HEK293 (cell line): ENCODE data around the gene ABCA7.
A peak's percentile ranks its signal among the peaks of the same experiment; 100 is the strongest.

Source experiments
- CTCF ChIA-PET: fragments of 350-600 bp; formaldehyde crosslinking; extraction: SDS; loops from one replicate; lab custom pipeline; 2021; ENCODE audit warnings: antibody characterized with exemption; lab: Yijun Ruan, JAX
- POLR2A ChIA-PET: fragments of 300-600 bp; formaldehyde crosslinking; extraction: SDS; loops from one replicate; lab custom pipeline; 2020; ENCODE audit warnings: antibody characterized with exemption, inconsistent platforms; lab: Yijun Ruan, JAX
- H3K27ac ChIP-seq: fragments of 200-500 bp; sonication (Bioruptor generic); 2 replicates; pipeline ENCODE4 v1.5.1; 2014; ENCODE audit warnings: low read depth, low read length, control low read depth, inconsistent platforms; ENCODE audit errors: extremely low read depth
- H3K36me3 ChIP-seq, 2 experiments: fragments of 200-500 bp in 1 of 2; sonication (Bioruptor generic) in 1 of 2; 1 replicate in 1 of 2; 2 replicates in 1 of 2; pipeline ENCODE4 v1.5.1; 2014 to 2017; ENCODE audit warnings: inconsistent platforms in 2 of 2, low read length in 2 of 2; ENCODE audit not compliant: control insufficient read depth in 2 of 2, insufficient read depth in 1 of 2
- H3K4me1 ChIP-seq: fragments of 200-500 bp; sonication (Bioruptor generic); 2 replicates; pipeline ENCODE4 v1.5.1; 2014; ENCODE audit warnings: mild to moderate bottlenecking, low read length, inconsistent platforms; ENCODE audit not compliant: control insufficient read depth, insufficient read depth
- H3K4me3 ChIP-seq: 2 replicates; pipeline ENCODE4 v1.5.1; 2011; ENCODE audit warnings: low read depth, mild to moderate bottlenecking, control low read depth, low read length, moderate library complexity
- H3K9me3 ChIP-seq: fragments of 200-500 bp; sonication (Bioruptor generic); 2 replicates; pipeline ENCODE4 v1.5.1; 2014; ENCODE audit warnings: low read depth, low read length, inconsistent platforms; ENCODE audit not compliant: control insufficient read depth, insufficient read depth
- BCL11A ChIP-seq: fragments of 450-650 bp; formaldehyde crosslinking; IDR thresholded peaks from 2 replicates; pipeline ENCODE4 v1.5.1; 2016; ENCODE audit warnings: low read depth, missing biosample characterization, missing genetic modification characterization
- GLIS1 ChIP-seq: fragments of 450-650 bp; formaldehyde crosslinking; IDR thresholded peaks from 2 replicates; pipeline ENCODE4 v1.5.1; 2016; ENCODE audit warnings: missing biosample characterization, missing genetic modification characterization
- GLIS2 ChIP-seq: fragments of 450-650 bp; formaldehyde crosslinking; IDR thresholded peaks from 2 replicates; pipeline ENCODE4 v1.5.1; 2016; ENCODE audit warnings: missing biosample characterization, missing genetic modification characterization
- KLF1 ChIP-seq: fragments of 450-650 bp; formaldehyde crosslinking; IDR thresholded peaks from 2 replicates; pipeline ENCODE4 v1.5.1; 2016; ENCODE audit warnings: missing biosample characterization, missing genetic modification characterization
- KLF8 ChIP-seq: fragments of 450-650 bp; formaldehyde crosslinking; IDR thresholded peaks from 2 replicates; pipeline ENCODE4 v1.5.1; 2016; ENCODE audit warnings: missing biosample characterization, missing genetic modification characterization
- SP3 ChIP-seq: fragments of 450-650 bp; formaldehyde crosslinking; IDR thresholded peaks from 2 replicates; pipeline ENCODE4 v1.5.1; 2016; ENCODE audit warnings: missing biosample characterization, missing genetic modification characterization
- ZFP69B ChIP-seq: fragments of 450-650 bp; formaldehyde crosslinking; IDR thresholded peaks from 2 replicates; pipeline ENCODE4 v1.5.1; 2016; ENCODE audit warnings: missing biosample characterization, missing genetic modification characterization
- ZIC2 ChIP-seq: fragments of 450-650 bp; formaldehyde crosslinking; IDR thresholded peaks from 2 replicates; pipeline ENCODE4 v1.5.1; 2016; ENCODE audit warnings: missing biosample characterization, missing genetic modification characterization
- ZNF19 ChIP-seq: fragments of 450-650 bp; formaldehyde crosslinking; IDR thresholded peaks from 2 replicates; pipeline ENCODE4; 2016; ENCODE audit warnings: missing biosample characterization, missing genetic modification characterization, low read depth
- ZNF239 ChIP-seq: fragments of 450-650 bp; formaldehyde crosslinking; IDR thresholded peaks from 2 replicates; pipeline ENCODE4 v1.5.1; 2016; ENCODE audit warnings: missing biosample characterization, missing genetic modification characterization
- ZNF311 ChIP-seq: fragments of 450-650 bp; formaldehyde crosslinking; IDR thresholded peaks from 2 replicates; pipeline ENCODE4 v1.5.1; 2017; ENCODE audit warnings: missing biosample characterization, missing genetic modification characterization, borderline replicate concordance
- ZNF830 ChIP-seq: fragments of 450-650 bp; IDR thresholded peaks from 2 replicates; pipeline ENCODE4 v1.5.0; 2018; ENCODE audit warnings: missing biosample characterization, missing genetic modification characterization, low read depth, mild to moderate bottlenecking, moderate library complexity
- ZSCAN23 ChIP-seq: fragments of 450-650 bp; formaldehyde crosslinking; IDR thresholded peaks from 2 replicates; pipeline ENCODE4 v1.5.1; 2016; ENCODE audit warnings: missing biosample characterization, missing genetic modification characterization
- TF ChIP-seq, protein P1 (sequence below): fragments of 450-650 bp; formaldehyde crosslinking; IDR thresholded peaks from 2 replicates; pipeline ENCODE4; 2016; ENCODE audit warnings: missing biosample characterization, missing genetic modification characterization
- TF ChIP-seq, protein P2 (sequence below): fragments of 450-650 bp; formaldehyde crosslinking; IDR thresholded peaks from 2 replicates; pipeline ENCODE4 v1.5.1; 2016; ENCODE audit warnings: missing biosample characterization, missing genetic modification characterization, borderline replicate concordance
- TF ChIP-seq, protein P3 (sequence below): fragments of 450-650 bp; formaldehyde crosslinking; IDR thresholded peaks from 2 replicates; pipeline ENCODE4 v1.5.1; 2017; ENCODE audit warnings: missing biosample characterization, missing genetic modification characterization
- TF ChIP-seq, protein P4 (sequence below): fragments of 450-650 bp; formaldehyde crosslinking; IDR thresholded peaks from 2 replicates; pipeline ENCODE4 v1.5.1; 2016; ENCODE audit warnings: missing biosample characterization, missing genetic modification characterization
- TF ChIP-seq, protein P5 (sequence below): fragments of 450-650 bp; formaldehyde crosslinking; IDR thresholded peaks from 2 replicates; pipeline ENCODE4 v1.5.1; 2016; ENCODE audit warnings: missing biosample characterization, missing genetic modification characterization

The ABCA7 gene

DNA sequence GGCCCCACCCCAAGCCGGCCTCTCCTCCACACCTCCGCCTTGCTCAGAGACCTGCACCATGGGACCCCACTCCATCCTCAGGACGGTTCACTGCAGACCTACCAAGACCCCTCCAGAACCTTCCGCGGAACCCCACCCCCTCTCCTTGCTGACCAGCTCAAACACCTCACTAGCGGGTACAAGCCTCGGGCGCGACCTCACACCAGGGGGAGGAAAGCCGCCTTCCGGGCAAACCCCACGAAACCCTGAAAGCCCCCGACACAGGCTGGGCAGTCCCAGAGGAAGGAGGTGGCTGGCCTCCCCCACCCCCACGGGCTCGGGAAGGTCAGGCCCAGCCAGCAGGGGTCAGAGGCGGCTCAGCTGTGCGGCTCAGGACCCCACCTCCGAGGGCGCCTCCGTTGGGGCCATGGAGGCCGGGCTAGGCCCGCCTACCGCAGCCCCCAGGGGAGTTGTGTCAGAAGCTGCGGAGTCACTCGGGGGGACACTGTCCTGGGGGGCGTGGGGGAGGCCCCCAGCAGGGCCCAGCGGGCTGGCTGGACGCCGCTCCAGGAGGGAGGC is 29.8 kb upstream of the ABCA7 start (continued):
- TF ChIP-seq ZIC2 (tag by site-specific recombination) (no peak), ZNF830 (tag by site-specific recombination) (no peak), ZNF311 (no peak), ZNF239 (no peak), GLIS2 (tag by site-specific recombination) (peak; percentile 72), ZSCAN23 (tag by site-specific recombination) (no peak), ZNF19 (tag by site-specific recombination) (no peak), GLIS1 (peak; percentile 81)
- TF ChIP-seq, protein P1, sequence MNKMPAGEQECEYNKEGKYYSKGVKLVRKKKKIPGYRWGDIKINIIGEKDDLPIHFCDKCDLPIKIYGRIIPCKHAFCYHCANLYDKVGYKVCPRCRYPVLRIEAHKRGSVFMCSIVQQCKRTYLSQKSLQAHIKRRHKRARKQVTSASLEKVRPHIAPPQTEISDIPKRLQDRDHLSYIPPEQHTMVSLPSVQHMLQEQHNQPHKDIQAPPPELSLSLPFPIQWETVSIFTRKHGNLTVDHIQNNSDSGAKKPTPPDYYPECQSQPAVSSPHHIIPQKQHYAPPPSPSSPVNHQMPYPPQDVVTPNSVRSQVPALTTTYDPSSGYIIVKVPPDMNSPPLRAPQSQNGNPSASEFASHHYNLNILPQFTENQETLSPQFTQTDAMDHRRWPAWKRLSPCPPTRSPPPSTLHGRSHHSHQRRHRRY (tag by site-specific recombination) = no peak
- TF ChIP-seq, protein P2, sequence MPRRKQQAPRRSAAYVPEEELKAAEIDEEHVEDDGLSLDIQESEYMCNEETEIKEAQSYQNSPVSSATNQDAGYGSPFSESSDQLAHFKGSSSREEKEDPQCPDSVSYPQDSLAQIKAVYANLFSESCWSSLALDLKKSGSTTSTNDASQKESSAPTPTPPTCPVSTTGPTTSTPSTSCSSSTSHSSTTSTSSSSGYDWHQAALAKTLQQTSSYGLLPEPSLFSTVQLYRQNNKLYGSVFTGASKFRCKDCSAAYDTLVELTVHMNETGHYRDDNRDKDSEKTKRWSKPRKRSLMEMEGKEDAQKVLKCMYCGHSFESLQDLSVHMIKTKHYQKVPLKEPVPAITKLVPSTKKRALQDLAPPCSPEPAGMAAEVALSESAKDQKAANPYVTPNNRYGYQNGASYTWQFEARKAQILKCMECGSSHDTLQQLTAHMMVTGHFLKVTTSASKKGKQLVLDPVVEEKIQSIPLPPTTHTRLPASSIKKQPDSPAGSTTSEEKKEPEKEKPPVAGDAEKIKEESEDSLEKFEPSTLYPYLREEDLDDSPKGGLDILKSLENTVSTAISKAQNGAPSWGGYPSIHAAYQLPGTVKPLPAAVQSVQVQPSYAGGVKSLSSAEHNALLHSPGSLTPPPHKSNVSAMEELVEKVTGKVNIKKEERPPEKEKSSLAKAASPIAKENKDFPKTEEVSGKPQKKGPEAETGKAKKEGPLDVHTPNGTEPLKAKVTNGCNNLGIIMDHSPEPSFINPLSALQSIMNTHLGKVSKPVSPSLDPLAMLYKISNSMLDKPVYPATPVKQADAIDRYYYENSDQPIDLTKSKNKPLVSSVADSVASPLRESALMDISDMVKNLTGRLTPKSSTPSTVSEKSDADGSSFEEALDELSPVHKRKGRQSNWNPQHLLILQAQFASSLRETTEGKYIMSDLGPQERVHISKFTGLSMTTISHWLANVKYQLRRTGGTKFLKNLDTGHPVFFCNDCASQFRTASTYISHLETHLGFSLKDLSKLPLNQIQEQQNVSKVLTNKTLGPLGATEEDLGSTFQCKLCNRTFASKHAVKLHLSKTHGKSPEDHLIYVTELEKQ (tag by site-specific recombination) = no peak
- TF ChIP-seq, protein P3, sequence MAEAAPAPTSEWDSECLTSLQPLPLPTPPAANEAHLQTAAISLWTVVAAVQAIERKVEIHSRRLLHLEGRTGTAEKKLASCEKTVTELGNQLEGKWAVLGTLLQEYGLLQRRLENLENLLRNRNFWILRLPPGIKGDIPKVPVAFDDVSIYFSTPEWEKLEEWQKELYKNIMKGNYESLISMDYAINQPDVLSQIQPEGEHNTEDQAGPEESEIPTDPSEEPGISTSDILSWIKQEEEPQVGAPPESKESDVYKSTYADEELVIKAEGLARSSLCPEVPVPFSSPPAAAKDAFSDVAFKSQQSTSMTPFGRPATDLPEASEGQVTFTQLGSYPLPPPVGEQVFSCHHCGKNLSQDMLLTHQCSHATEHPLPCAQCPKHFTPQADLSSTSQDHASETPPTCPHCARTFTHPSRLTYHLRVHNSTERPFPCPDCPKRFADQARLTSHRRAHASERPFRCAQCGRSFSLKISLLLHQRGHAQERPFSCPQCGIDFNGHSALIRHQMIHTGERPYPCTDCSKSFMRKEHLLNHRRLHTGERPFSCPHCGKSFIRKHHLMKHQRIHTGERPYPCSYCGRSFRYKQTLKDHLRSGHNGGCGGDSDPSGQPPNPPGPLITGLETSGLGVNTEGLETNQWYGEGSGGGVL (tag by site-specific recombination) = no peak
- TF ChIP-seq, protein P4, sequence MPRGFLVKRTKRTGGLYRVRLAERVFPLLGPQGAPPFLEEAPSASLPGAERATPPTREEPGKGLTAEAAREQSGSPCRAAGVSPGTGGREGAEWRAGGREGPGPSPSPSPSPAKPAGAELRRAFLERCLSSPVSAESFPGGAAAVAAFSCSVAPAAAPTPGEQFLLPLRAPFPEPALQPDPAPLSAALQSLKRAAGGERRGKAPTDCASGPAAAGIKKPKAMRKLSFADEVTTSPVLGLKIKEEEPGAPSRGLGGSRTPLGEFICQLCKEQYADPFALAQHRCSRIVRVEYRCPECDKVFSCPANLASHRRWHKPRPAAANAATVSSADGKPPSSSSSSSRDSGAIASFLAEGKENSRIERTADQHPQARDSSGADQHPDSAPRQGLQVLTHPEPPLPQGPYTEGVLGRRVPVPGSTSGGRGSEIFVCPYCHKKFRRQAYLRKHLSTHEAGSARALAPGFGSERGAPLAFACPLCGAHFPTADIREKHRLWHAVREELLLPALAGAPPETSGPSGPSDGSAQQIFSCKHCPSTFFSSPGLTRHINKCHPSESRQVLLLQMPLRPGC (tag by site-specific recombination) = no peak
- TF ChIP-seq, all 188 proteins: peak for 6

DNA sequence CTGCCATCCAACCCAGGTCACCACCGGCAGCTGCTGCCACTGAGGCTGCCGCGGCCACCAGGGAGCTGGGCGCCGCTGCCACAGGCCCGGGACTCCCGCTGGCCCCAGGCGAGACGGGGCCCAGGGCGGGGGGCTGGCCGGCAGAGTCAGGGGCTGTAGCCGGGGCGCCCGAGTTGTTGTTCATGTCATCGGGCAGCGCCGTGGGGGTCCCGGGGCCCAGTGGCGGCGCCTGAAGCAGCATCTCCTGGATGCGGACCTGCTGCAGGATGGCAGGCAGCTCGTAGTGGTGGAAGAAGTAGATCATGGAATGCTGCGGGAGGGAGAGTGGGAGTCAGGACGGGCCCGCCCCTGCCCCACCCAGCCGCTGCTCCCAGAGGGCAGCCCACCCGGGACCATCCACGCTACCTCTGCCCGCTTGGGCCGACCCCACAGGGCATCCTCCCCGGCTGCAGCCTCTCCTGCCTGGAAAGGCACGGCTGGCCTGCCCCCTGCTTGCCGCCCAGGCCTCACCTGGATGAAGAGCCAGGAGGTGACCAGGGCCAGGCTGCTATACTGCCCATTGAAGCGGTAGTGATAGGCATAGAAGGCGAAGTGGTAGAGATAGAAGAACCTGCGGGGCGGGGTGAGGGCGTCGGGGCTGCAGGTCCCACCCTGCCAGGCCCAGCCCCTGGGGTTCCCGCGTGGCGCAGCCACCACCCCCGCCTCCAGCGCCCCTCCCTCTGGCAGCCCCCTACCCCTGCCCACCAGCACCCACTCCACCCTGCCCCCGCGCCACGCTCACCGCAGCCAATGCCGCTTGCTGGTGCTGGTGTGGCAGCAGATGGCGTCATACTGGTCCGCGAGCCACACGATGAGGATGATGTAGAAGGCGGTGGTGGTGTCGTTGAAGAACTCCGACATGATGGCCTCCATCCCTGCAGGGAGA is 29.1 kb upstream of the ABCA7 start:
- no peaks in the 10 kb centered on the region for H3K4me1 ChIP-seq
- H3K4me3 ChIP-seq = no peak overlapping the region
- H3K36me3 ChIP-seq = peaks cover 0 to 59% of the 10 kb centered on the region in 2 experiments; a peak in 1 of 3 replicates
- H3K9me3 ChIP-seq = no peaks in the 10 kb centered on the region
- TF ChIP-seq ZFP69B (tag by site-specific recombination) = peak; percentile 48; the same call in 1 of the 2 replicates
- peak; percentile 84 for TF ChIP-seq KLF8
- TF ChIP-seq, protein P5, sequence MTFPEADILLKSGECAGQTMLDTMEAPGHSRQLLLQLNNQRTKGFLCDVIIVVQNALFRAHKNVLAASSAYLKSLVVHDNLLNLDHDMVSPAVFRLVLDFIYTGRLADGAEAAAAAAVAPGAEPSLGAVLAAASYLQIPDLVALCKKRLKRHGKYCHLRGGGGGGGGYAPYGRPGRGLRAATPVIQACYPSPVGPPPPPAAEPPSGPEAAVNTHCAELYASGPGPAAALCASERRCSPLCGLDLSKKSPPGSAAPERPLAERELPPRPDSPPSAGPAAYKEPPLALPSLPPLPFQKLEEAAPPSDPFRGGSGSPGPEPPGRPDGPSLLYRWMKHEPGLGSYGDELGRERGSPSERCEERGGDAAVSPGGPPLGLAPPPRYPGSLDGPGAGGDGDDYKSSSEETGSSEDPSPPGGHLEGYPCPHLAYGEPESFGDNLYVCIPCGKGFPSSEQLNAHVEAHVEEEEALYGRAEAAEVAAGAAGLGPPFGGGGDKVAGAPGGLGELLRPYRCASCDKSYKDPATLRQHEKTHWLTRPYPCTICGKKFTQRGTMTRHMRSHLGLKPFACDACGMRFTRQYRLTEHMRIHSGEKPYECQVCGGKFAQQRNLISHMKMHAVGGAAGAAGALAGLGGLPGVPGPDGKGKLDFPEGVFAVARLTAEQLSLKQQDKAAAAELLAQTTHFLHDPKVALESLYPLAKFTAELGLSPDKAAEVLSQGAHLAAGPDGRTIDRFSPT (tag by site-specific recombination) = peak; percentile 80
- peak; percentile 88 for TF ChIP-seq KLF1 (tag by site-specific recombination)
- no peak; the same call in 1 of the 2 replicates for TF ChIP-seq GLIS2 (tag by site-specific recombination)
- TF ChIP-seq BCL11A (tag by site-specific recombination) = peak; percentile 76; the same call in 1 of the 2 replicates
- no peak for TF ChIP-seq ZNF311
- no peak for TF ChIP-seq SP3
- H3K27ac ChIP-seq = no peak overlapping the region
- ChIA-PET CTCF (no interaction called here), POLR2A (interaction anchor here (1.6 kb wide), 1 partner anchor 29 kb away, joined by 4 read pairs; the partner anchor contains the start of gene ABCA7)
